Pancreas (tissue), 10 donors: ENCODE measurements around the gene IL18RAP. TPM values are rescaled to one million over a fixed set of nuclear protein-coding genes. Genes with fewer than 3 reads are reported as not detected.

ENCODE experiments used
- ATAC-seq, 4 donors: fragments of 200-7000 bp; cut with Tn5 transposase; one replicate each; pipeline versions ENCODE4 v1.8.0 to v1.9.1; 2020; ENCODE audit warnings: mild to moderate bottlenecking in 4 of 4, moderate library complexity in 4 of 4
- DNase-seq, 6 donors: peaks; one replicate each; pipeline ENCODE4 v3.0.0-alpha.2; 2020
- FAIRE-seq: peaks from 2 replicates; lab custom pipeline; 2012; peaks lifted over from hg19 to GRCh38; lab: Jason Lieb, UNC
- H3K27ac ChIP-seq, 4 donors: fragments of 200-600 bp; sonication (generic); 1 replicate in 3 of 4; 2 replicates in 1 of 4; pipeline versions ENCODE4 v1.5.0 to v1.8.0; 2020
- H3K27me3 ChIP-seq, 4 donors: fragments of 200-600 bp; one replicate each; pipeline ENCODE4 v1.8.0; 2021
- H3K36me3 ChIP-seq, 3 donors: fragments of 200-600 bp; sonication (generic) in 1 of 3; one replicate each; pipeline versions ENCODE4 v1.5.0 to v1.8.0; 2020 to 2021
- H3K4me1 ChIP-seq, 3 donors: fragments of 200-600 bp; one replicate each; pipeline ENCODE4 v1.8.0; 2021
- H3K4me3 ChIP-seq, 4 donors: fragments of 200-600 bp; sonication (generic) in 2 of 4; one replicate each; pipeline versions ENCODE4 v1.5.0 to v1.8.0; 2020 to 2021
- H3K9me3 ChIP-seq, 4 donors: fragments of 200-600 bp; one replicate each; pipeline ENCODE4 v1.8.0; 2021
- WGBS, 2 donors: extraction: QIAGEN DNeasy Blood & Tissue Kit; methylation state at CpG; one replicate each; pipeline ENCODE4 v1.1.7; 2013; 5-methylcytosine and 5-hydroxymethylcytosine counted together
- intact Hi-C, 3 donors: fragments of 100-400 bp; cut with DNase I; formaldehyde crosslinking; loops; one replicate each; pipeline versions ENCODE4 v1.11.1 to v1.14.2; 2022
- polyA plus RNA-seq, 2 donors: library from polyadenylated mRNA; stranded (reverse); fragments of 200-250 nt; gene quantifications; one replicate each; pipeline ENCODE4 v1.2.3, GENCODE V29; 2013
- total RNA-seq, 6 donors: library from RNA; stranded (reverse); fragmentation: NEBNext Ultra II Directional in 4 of 6; extraction: Animal tissue kit (Norgen Biotek cat#: 25700) in 4 of 6; gene quantifications; one replicate each; pipeline versions ENCODE4 v1.2.1 to v1.2.4, GENCODE V29; 2021 to 2023
- TF ChIP-seq, protein P1 (sequence below), 4 donors: fragments of 200-600 bp; sonication (generic) in 3 of 4; IDR thresholded peaks; one replicate each; pipeline versions ENCODE4 v1.5.0 to v1.8.0; 2021; ENCODE audit warnings: antibody characterized with exemption in 4 of 4
- donor health status: healthy with polysubstance abuse.
- donor health status: DM: no; HTN: no; CAD: no; lungs with moderate emphysema.
- donor health status: DM: no; HTN: no; CAD: no.
- donor health status: control.
- donor health status: control.
- donor health status: Bipolar disorder and iron deficiency.
- donor health status: DM: yes; HTN: yes; CAD: no.
- donor health status: DM: no; HTN: no; CAD: no.
- donor health status: DM: no; HTN: no; CAD: no.
- donor health status: DM: yes; HTN: yes; CAD: no.

IL18RAP gene
- total and polyA plus RNA-seq, 8 donors: 0.11 to 0.61 (median 0.24) TPM

DNA sequence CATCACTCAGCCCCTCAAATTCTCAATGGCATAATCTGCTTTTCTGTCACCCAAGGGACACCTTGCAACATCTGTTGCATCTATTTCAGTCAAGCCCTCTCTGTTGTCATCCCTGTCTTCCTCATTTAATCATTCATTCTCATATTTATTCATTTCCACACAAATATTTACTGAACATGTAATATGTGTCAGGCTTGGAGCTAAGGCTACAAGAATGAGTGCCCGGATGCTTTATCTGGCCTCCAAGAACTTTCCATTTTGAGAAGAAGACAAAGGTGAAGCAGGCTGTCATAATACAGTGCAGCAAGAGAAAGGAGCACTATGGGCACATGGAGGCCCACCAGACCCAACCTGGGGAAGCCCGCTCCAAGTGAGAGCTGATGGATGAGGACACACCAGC is 15.6 kb downstream of the IL18RAP start:
- H3K4me1 ChIP-seq: no peaks in the 10 kb centered on the region
- no peaks in the 10 kb centered on the region for H3K27me3 ChIP-seq
- 81 to 91% methylated on average over 2 of the region's 2 CpGs for WGBS, 2 donors
- H3K36me3 ChIP-seq: no peaks in the 10 kb centered on the region
- TF ChIP-seq, protein P1, sequence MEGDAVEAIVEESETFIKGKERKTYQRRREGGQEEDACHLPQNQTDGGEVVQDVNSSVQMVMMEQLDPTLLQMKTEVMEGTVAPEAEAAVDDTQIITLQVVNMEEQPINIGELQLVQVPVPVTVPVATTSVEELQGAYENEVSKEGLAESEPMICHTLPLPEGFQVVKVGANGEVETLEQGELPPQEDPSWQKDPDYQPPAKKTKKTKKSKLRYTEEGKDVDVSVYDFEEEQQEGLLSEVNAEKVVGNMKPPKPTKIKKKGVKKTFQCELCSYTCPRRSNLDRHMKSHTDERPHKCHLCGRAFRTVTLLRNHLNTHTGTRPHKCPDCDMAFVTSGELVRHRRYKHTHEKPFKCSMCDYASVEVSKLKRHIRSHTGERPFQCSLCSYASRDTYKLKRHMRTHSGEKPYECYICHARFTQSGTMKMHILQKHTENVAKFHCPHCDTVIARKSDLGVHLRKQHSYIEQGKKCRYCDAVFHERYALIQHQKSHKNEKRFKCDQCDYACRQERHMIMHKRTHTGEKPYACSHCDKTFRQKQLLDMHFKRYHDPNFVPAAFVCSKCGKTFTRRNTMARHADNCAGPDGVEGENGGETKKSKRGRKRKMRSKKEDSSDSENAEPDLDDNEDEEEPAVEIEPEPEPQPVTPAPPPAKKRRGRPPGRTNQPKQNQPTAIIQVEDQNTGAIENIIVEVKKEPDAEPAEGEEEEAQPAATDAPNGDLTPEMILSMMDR (IDR thresholded peaks at IDR 0.05): no peak
- no peak overlapping the region for H3K27ac ChIP-seq
- no peak for FAIRE-seq
- H3K4me3 ChIP-seq: no peak overlapping the region
- intact Hi-C loops: no loop called here
- ATAC-seq: no peak
- no peak for DNase-seq
- H3K9me3 ChIP-seq: no peaks in the 10 kb centered on the region

DNA sequence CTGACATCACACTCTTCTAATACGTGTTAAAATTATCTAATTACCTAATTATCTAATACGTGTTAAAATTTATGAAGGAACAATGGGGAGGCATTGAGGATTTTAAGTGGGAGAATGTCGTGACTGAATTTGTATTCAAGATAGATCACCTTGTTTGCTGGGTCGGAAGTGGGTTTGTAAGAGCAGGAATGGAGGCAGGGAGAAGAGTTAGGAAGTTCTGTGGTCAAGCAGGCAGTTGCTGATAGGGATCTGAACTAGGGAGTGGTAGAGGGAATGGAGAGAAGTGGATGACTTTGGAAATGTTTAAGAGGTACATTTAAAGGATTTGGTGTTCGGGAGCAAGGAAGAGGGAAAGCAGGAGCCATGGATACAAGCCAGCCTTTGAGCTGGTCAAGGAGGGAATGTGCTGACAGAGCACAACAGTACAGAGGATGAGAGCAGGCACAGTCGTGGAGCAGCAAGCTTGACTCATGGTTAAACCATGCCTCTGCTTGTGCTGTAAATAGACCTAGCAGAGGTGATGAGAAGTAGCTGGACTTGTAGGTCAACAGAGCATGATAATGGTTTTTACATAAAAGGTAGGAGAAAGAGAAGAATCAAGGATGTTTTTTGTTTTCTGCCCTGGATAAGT is 16.2 kb downstream of the IL18RAP start:
- peak in 1 of 4 donors; percentile 30 for ATAC-seq

DNA sequence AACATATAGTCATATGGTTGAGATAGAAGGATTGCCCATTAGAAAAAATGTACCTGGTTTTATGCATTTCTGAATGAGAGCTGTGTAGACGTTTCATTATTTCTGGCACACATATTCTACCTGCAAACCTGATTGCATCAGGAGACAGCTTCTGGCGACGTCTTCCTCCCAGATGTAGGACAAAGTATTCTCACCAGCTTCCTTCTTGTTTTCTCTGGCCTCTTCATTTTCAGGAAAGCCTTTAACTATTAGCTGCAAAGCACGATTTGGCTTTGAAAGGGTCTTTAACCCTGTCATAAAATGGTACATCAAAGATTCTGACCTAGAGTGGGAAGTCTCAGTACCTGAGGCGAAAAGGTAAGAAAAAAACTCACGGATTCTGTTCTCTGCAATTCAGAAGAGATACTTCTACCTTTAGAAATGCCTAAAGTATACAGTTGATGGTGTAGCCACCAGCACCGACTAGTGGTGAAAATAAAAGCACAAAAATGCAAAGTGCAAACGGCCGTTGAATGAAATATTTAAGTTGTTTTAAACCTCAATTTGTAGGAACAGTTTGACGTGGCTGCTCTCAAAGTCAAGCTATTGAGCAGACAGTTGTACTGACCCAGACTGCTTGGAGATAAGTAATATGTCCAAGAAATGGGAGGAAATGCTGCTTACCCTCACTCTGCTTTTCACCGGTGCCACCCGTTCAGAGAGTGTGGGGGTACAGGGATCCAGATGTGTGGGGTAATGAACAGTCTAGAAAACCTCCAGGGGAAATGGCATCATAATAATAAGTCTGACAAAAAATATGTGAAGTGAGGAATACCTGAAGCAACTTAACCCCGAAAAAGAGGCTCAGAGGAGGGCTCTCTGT is 20.2 kb downstream of the IL18RAP start:
- no peak overlapping the region for H3K4me3 ChIP-seq
- TF ChIP-seq, protein P1 (IDR thresholded peaks at IDR 0.05): peak; percentile 26 to 49 (median 45)
- ATAC-seq (peak in 3 of 4 donors; percentile 65 to 74 (median 69)), FAIRE-seq (no peak), DNase-seq (peak in 1 of 6 donors; percentile 15)
- no peaks in the 10 kb centered on the region for H3K27me3 ChIP-seq
- H3K27ac ChIP-seq: no peak overlapping the region
- no peaks in the 10 kb centered on the region for H3K4me1 ChIP-seq
- H3K36me3 ChIP-seq: no peaks in the 10 kb centered on the region
- WGBS, 2 donors: 22 to 27% methylated on average over 13 of the region's 13 CpGs
- intact Hi-C loops: loop anchor here in 1 of 3 donors (5.0 kb wide), 1 partner anchor 191 kb away; no protein-coding TSS in a partner anchor
- H3K9me3 ChIP-seq: no peaks in the 10 kb centered on the region

More for the DNA sequence above, 16.2 kb downstream of the IL18RAP start:
- 49 to 67% methylated on average over 6 of the region's 6 CpGs for WGBS, 2 donors
- Histone ChIP-seq H3K9me3 (no peaks in the 10 kb centered on the region), H3K4me1 (no peaks in the 10 kb centered on the region), H3K27ac (no peak overlapping the region), H3K36me3 (no peaks in the 10 kb centered on the region), H3K4me3 (no peak overlapping the region), H3K27me3 (no peaks in the 10 kb centered on the region)
- TF ChIP-seq, protein P1 (IDR thresholded peaks at IDR 0.05): no peak
- DNase-seq (no peak), FAIRE-seq (no peak)
- intact Hi-C loops: no loop called here

DNA sequence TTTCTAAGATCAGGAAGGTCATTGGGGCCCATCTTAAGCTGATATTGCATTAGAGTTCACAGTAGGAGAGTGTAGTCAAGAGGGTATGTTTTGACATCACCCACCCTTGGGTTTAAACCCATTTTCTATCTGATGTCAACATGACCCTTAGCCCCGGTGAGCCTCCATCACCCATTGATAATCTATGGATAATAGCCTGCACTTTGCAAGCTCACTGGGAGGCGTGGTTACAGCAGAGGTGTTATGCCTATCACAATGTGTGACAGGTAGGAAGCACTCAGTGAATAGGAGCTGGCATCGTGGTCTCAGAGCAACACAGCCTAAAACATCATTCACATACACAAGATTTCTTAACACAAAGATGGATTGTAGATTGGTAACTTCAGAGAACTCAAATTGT is 21.3 kb downstream of the IL18RAP start:
- TF ChIP-seq, protein P1 (IDR thresholded peaks at IDR 0.05): no peak
- H3K27ac ChIP-seq: no peak overlapping the region
- no peaks in the 10 kb centered on the region for H3K4me1 ChIP-seq
- ATAC-seq (no peak), DNase-seq (no peak), FAIRE-seq (no peak)
- intact Hi-C loops: loop anchor here in 1 of 3 donors (5.0 kb wide), 1 partner anchor 192 kb away; no protein-coding TSS in a partner anchor
- H3K4me3 ChIP-seq: no peak overlapping the region
- H3K9me3 ChIP-seq: no peaks in the 10 kb centered on the region
- H3K36me3 ChIP-seq: no peaks in the 10 kb centered on the region
- H3K27me3 ChIP-seq: no peaks in the 10 kb centered on the region
- WGBS, 2 donors: 40 to 49% methylated on average over 3 of the region's 3 CpGs
